ENCODE measurements around the gene SDF2L1. TPM values are rescaled to one million over a fixed set of nuclear protein-coding genes. Genes with fewer than 3 reads are reported as not detected.

SDF2L1 gene
- total and polyA plus RNA-seq, 2 of the 13 experiments (the other 11 are each of a cell fraction or from before 2014, with no cell fraction given): 18.0 to 57.4 TPM

DNA sequence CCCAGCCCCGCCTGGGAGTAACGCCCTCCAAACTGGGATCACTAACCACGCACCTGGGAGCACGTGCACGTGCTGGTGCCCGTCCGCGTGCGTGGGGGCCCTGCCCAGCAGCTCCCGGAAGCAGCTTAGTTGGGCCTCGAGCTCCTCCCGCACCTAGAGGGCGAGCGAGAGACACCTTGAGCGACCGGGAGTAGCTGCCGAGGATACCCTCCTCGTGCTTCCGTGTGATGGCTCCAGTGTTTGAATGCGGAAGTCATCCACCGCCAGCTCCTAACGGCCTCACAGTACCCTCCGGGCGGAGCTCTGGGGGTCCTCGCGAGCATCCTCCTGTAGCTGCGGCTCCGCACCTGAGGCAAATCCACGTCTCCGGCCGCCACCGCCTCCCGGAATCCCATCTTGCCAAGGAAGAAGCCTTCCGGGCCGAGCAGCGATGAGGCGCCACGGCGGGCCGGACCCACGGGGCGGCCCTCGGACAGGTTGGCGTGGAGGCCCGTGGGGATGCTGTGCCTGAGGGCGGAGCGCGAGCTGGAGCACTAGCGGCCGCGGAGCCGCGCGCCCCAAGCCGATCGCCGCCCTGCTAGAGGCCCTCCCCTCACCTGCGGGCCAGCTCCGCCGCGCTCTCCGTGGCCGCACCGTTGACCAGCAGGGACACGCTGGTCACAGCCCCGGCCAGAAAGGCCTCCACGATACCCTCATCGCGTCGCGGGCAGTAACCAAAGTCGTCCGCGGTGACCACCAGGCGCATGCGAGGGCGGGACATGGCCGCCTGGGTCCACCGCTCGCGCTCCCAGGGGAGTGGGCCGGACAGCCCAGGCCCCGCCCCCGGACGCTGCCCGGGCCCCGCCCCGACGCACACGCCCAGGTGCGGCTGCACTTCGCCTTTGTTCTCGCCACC lies 12.6 kb upstream of the SDF2L1 start, which contains the start of gene YDJC (continued):
- TF ChIP-seq, protein P1, sequence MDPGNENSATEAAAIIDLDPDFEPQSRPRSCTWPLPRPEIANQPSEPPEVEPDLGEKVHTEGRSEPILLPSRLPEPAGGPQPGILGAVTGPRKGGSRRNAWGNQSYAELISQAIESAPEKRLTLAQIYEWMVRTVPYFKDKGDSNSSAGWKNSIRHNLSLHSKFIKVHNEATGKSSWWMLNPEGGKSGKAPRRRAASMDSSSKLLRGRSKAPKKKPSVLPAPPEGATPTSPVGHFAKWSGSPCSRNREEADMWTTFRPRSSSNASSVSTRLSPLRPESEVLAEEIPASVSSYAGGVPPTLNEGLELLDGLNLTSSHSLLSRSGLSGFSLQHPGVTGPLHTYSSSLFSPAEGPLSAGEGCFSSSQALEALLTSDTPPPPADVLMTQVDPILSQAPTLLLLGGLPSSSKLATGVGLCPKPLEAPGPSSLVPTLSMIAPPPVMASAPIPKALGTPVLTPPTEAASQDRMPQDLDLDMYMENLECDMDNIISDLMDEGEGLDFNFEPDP (CRISPR knock-in tag; conservative IDR thresholded peaks at IDR 0.05): no peak; the same call in 1 of the 2 replicates
- TF ChIP-seq KLF13 (CRISPR knock-in tag; IDR thresholded peaks at IDR 0.05): peak; percentile 81
- peak; percentile 85 for TF ChIP-seq ISL2 (CRISPR knock-in tag; IDR thresholded peaks at IDR 0.05)
- TF ChIP-seq ZNF274 (CRISPR knock-in tag; IDR thresholded peaks at IDR 0.05): peak; percentile 94
- peak; percentile 63; the same call in 1 of the 2 replicates for TF ChIP-seq CBFB (CRISPR knock-in tag; IDR thresholded peaks at IDR 0.05)
- TF ChIP-seq, protein P2, sequence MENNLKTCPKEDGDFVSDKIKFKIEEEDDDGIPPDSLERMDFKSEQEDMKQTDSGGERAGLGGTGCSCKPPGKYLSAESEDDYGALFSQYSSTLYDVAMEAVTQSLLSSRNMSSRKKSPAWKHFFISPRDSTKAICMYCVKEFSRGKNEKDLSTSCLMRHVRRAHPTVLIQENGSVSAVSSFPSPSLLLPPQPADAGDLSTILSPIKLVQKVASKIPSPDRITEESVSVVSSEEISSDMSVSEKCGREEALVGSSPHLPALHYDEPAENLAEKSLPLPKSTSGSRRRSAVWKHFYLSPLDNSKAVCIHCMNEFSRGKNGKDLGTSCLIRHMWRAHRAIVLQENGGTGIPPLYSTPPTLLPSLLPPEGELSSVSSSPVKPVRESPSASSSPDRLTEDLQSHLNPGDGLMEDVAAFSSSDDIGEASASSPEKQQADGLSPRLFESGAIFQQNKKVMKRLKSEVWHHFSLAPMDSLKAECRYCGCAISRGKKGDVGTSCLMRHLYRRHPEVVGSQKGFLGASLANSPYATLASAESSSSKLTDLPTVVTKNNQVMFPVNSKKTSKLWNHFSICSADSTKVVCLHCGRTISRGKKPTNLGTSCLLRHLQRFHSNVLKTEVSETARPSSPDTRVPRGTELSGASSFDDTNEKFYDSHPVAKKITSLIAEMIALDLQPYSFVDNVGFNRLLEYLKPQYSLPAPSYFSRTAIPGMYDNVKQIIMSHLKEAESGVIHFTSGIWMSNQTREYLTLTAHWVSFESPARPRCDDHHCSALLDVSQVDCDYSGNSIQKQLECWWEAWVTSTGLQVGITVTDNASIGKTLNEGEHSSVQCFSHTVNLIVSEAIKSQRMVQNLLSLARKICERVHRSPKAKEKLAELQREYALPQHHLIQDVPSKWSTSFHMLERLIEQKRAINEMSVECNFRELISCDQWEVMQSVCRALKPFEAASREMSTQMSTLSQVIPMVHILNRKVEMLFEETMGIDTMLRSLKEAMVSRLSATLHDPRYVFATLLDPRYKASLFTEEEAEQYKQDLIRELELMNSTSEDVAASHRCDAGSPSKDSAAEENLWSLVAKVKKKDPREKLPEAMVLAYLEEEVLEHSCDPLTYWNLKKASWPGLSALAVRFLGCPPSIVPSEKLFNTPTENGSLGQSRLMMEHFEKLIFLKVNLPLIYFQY (CRISPR knock-in tag; IDR thresholded peaks at IDR 0.05; ENCODE audit: borderline replicate concordance): peak; percentile 72; the same call in 1 of the 2 replicates
- TF ChIP-seq, protein P3, sequence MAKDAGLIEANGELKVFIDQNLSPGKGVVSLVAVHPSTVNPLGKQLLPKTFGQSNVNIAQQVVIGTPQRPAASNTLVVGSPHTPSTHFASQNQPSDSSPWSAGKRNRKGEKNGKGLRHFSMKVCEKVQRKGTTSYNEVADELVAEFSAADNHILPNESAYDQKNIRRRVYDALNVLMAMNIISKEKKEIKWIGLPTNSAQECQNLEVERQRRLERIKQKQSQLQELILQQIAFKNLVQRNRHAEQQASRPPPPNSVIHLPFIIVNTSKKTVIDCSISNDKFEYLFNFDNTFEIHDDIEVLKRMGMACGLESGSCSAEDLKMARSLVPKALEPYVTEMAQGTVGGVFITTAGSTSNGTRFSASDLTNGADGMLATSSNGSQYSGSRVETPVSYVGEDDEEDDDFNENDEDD (CRISPR knock-in tag; IDR thresholded peaks at IDR 0.05; ENCODE audit: borderline replicate concordance): peak; percentile 97
- TF ChIP-seq ZFP37 (CRISPR knock-in tag; IDR thresholded peaks at IDR 0.05; ENCODE audit: borderline replicate concordance): peak; percentile 94; the same call in 1 of the 2 replicates
- peak; percentile 83; the same call in 1 of the 2 replicates for TF ChIP-seq KLF15 (CRISPR knock-in tag; IDR thresholded peaks at IDR 0.05; ENCODE audit: borderline replicate concordance)
- peak; percentile 44; the same call in 1 of the 2 replicates for TF ChIP-seq HES4 (CRISPR knock-in tag; IDR thresholded peaks at IDR 0.05; ENCODE audit: borderline replicate concordance)
- no peak for TF ChIP-seq ZNF724P (CRISPR knock-in tag; IDR thresholded peaks at IDR 0.05; ENCODE audit: borderline replicate concordance)
- no peak for TF ChIP-seq NCOR1 (IDR thresholded peaks at IDR 0.05; ENCODE audit: borderline replicate concordance, low read length)
- TF ChIP-seq, protein P4, sequence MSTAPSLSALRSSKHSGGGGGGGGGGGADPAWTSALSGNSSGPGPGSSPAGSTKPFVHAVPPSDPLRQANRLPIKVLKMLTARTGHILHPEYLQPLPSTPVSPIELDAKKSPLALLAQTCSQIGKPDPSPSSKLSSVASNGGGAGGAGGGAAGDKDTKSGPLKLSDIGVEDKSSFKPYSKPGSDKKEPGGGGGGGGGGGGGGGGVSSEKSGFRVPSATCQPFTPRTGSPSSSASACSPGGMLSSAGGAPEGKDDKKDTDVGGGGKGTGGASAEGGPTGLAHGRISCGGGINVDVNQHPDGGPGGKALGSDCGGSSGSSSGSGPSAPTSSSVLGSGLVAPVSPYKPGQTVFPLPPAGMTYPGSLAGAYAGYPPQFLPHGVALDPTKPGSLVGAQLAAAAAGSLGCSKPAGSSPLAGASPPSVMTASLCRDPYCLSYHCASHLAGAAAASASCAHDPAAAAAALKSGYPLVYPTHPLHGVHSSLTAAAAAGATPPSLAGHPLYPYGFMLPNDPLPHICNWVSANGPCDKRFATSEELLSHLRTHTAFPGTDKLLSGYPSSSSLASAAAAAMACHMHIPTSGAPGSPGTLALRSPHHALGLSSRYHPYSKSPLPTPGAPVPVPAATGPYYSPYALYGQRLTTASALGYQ (CRISPR knock-in tag; IDR thresholded peaks at IDR 0.05): peak; percentile 60; the same call in 1 of the 2 replicates
- TF ChIP-seq, protein P5, sequence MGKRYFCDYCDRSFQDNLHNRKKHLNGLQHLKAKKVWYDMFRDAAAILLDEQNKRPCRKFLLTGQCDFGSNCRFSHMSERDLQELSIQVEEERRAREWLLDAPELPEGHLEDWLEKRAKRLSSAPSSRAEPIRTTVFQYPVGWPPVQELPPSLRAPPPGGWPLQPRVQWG (CRISPR knock-in tag; IDR thresholded peaks at IDR 0.05; ENCODE audit: borderline replicate concordance, low read depth): no peak
- TF ChIP-seq ZNF205 (CRISPR knock-in tag; IDR thresholded peaks at IDR 0.05): peak; percentile 64
- TF ChIP-seq ZNF501 (CRISPR knock-in tag; IDR thresholded peaks at IDR 0.05): peak; percentile 86
- peak; percentile 67 for TF ChIP-seq ZNF12 (CRISPR knock-in tag; IDR thresholded peaks at IDR 0.05)
